ENCODE data around the gene MRGPRF. TPM values are rescaled to one million over a fixed set of nuclear protein-coding genes. Genes with fewer than 3 reads are reported as not detected.

Gene MRGPRF
- total RNA-seq, 1 experiment from 2014 or later: 0.35 TPM

DNA sequence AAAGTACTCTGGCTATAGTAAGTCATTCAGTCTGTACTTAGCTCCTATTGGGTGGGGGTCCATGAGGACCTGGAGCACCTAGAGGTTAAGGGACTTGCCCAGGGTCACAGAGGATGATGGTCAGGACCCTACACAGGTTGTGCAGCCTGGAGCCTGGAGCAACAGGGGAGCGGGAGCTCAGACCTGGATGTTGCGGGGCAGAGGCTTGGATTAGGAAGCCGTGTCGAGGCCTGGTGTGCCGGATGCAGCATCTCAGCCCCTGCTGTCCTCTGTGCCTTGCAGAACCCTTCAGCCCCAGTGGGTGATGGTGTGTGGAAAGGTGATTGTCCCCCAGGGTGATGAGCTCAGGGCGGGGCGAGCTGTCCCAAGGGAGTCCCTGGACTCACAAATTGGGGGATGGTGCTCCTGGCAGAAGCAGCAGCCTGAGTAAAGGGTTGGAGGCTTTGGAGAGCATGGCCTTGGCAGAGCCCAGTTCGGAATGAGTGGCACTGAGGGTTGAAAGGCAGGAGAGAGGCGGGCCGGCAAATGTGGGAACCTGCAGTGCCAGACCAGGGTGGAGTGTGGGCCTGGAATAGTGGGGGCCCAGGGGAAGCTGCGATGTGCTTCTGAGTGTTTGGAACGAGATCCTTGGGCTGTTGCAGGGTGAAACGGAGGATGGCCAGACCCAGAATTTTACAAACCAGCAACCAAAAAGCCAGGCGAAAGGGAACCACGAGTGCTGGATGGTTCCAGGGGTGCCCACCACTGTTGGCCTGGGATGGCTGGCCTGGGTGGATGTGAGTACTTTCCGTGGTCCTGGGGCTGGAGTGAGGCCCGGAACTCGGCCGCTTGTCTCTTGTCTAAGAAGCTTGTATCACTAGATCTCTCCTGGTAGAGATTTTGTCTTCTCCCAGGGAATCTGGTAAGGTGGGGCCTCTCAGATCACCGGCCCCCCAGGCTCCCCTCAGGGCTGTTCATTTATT, 38.6 kb upstream of the MRGPRF start:
- no TSS peak for BruUV-seq (replicated peaks)
- Histone ChIP-seq H3K36me3 (ENCODE audit: low read depth) (no peaks in the 10 kb centered on the region), H3K4me3 (no peak overlapping the region), H3K79me2 (ENCODE audit: low read depth) (peaks cover 20% of the 10 kb centered on the region), H3K4me2 (no peak overlapping the region), H3K27me3 (ENCODE audit: insufficient read depth, low read depth) (no peaks in the 10 kb centered on the region), H3F3A (ENCODE audit: insufficient read depth, low read depth) (peaks cover 7% of the 10 kb centered on the region; the same call in 1 of the 2 replicates), H3K27ac (no peak overlapping the region), H4K20me1 (ENCODE audit: insufficient read depth) (peaks cover 9% of the 10 kb centered on the region), H3K4me1 (replicated peaks; ENCODE audit: insufficient read depth) (peaks cover 7% of the 10 kb centered on the region), H2AFZ (no peak overlapping the region), H3K9me2 (ENCODE audit: insufficient read depth) (no peaks in the 10 kb centered on the region), H3K9me3 (ENCODE audit: insufficient read depth, low read depth) (no peaks in the 10 kb centered on the region)
- POLR2A ChIA-PET (ENCODE audit: unreplicated experiment): no interaction called here
- no peak for DNase-seq
- CTCF ChIA-PET: interaction anchor here (0.6 kb wide), 1 partner anchor 592 kb away, joined by 3 read pairs; no protein-coding TSS in a partner anchor
- intact Hi-C loops (cut with micrococcal nuclease; ENCODE audit: unreplicated experiment): no loop called here
- no peak for TF ChIP-seq EZH2 (IDR thresholded peaks at IDR 0.05; ENCODE audit: low read depth)
- TF ChIP-seq, protein P1, sequence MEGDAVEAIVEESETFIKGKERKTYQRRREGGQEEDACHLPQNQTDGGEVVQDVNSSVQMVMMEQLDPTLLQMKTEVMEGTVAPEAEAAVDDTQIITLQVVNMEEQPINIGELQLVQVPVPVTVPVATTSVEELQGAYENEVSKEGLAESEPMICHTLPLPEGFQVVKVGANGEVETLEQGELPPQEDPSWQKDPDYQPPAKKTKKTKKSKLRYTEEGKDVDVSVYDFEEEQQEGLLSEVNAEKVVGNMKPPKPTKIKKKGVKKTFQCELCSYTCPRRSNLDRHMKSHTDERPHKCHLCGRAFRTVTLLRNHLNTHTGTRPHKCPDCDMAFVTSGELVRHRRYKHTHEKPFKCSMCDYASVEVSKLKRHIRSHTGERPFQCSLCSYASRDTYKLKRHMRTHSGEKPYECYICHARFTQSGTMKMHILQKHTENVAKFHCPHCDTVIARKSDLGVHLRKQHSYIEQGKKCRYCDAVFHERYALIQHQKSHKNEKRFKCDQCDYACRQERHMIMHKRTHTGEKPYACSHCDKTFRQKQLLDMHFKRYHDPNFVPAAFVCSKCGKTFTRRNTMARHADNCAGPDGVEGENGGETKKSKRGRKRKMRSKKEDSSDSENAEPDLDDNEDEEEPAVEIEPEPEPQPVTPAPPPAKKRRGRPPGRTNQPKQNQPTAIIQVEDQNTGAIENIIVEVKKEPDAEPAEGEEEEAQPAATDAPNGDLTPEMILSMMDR (conservative IDR thresholded peaks at IDR 0.05): no peak

DNA sequence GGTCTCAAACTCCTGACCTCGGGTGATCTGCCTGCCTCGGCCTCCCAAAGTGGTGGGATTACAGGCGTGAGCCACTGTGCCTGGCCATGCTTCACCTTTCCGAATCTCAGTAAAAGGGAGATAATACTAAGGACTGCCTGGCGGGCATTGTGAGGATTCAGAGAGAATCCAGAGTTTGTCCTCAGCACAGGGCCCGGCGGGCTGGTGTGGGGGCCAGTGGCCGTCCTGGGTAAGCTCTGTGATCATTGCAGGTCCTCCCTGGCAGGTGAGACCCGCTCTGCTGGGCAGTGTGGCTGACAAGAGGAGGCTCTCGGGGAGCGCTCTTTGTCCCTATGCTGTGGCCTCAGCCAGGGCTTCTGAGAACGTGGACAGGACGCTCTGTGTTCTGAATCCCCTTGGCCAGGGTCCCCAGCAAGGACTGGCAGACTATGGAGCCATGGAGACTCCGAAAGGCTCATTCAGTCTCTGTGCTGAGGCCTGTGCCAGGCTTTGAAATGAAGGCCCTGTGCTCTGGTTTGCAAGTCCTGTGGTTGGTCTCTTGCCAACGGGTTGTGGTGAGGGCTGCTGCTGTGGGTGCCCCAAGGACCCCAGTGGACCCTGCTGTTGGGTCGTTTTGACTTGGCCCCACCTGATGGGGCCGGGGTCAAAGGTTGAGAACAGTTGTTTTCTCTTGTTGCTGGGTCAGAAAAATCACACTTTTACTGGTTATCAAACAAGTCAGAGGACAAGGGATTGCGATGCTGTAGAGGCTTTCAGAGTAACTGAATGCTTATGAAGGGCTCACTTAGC, 37.7 kb upstream of the MRGPRF start:
- no peak overlapping the region for H3K4me2 ChIP-seq
- no peak for TF ChIP-seq EZH2 (IDR thresholded peaks at IDR 0.05; ENCODE audit: low read depth)
- TF ChIP-seq, protein P1 (conservative IDR thresholded peaks at IDR 0.05): no peak
- H3K79me2 ChIP-seq (ENCODE audit: low read depth): peaks cover 20% of the 10 kb centered on the region
- peaks cover 9% of the 10 kb centered on the region for H4K20me1 ChIP-seq (ENCODE audit: insufficient read depth)
- ChIA-PET POLR2A (ENCODE audit: unreplicated experiment) (no interaction called here), CTCF (no interaction called here)
- H3K27ac ChIP-seq: no peak overlapping the region
- no peak overlapping the region for H3K4me3 ChIP-seq
- no peaks in the 10 kb centered on the region for H3K9me3 ChIP-seq (ENCODE audit: insufficient read depth, low read depth)
- H3F3A ChIP-seq (ENCODE audit: insufficient read depth, low read depth): peaks cover 7% of the 10 kb centered on the region; the same call in 1 of the 2 replicates
- no peak overlapping the region for H2AFZ ChIP-seq
- intact Hi-C loops (cut with micrococcal nuclease; ENCODE audit: unreplicated experiment): no loop called here
- no peak for DNase-seq
- peaks cover 7% of the 10 kb centered on the region for H3K4me1 ChIP-seq (replicated peaks; ENCODE audit: insufficient read depth)
- BruUV-seq (replicated peaks): no TSS peak
- H3K27me3 ChIP-seq (ENCODE audit: insufficient read depth, low read depth): no peaks in the 10 kb centered on the region
- no peaks in the 10 kb centered on the region for H3K36me3 ChIP-seq (ENCODE audit: low read depth)
- no peaks in the 10 kb centered on the region for H3K9me2 ChIP-seq (ENCODE audit: insufficient read depth)

DNA sequence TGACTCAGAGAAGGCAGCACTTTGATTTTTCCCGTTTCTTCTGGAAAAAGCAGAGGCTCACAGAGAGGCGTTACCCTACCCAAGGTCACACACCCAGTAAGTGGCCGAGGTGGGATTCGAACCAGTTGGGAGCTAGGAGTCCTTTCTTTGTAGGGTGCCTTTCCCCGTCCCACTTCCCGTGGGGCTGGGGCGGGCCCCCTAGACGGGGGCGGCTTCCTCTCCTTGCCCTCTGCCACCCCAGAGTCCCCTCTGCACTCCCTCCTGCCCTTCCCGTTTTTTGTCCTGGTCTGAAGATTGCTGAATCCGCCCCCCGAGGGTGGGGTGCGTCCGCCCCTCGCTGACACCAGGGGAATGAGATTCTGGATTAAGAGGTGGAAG, 36.4 kb upstream of the MRGPRF start:
- H2AFZ ChIP-seq: peak overlapping the region; percentile 90
- peak overlapping the region; percentile 91 for H3K4me2 ChIP-seq
- peaks cover 7% of the 10 kb centered on the region; the same call in 1 of the 2 replicates for H3F3A ChIP-seq (ENCODE audit: insufficient read depth, low read depth)
- POLR2A ChIA-PET (ENCODE audit: unreplicated experiment): no interaction called here
- H3K79me2 ChIP-seq (ENCODE audit: low read depth): peaks cover 20% of the 10 kb centered on the region
- peak overlapping the region; percentile 82 for H3K4me3 ChIP-seq
- H3K36me3 ChIP-seq (ENCODE audit: low read depth): no peaks in the 10 kb centered on the region
- no peaks in the 10 kb centered on the region for H3K9me2 ChIP-seq (ENCODE audit: insufficient read depth)
- peaks cover 10% of the 10 kb centered on the region for H3K4me1 ChIP-seq (replicated peaks; ENCODE audit: insufficient read depth)
- peaks cover 6% of the 10 kb centered on the region for H4K20me1 ChIP-seq (ENCODE audit: insufficient read depth)
- H3K27ac ChIP-seq: no peak overlapping the region
- H3K9me3 ChIP-seq (ENCODE audit: insufficient read depth, low read depth): no peaks in the 10 kb centered on the region
- TF ChIP-seq, protein P1 (conservative IDR thresholded peaks at IDR 0.05): no peak
- TF ChIP-seq EZH2 (IDR thresholded peaks at IDR 0.05; ENCODE audit: low read depth): no peak
- BruUV-seq (replicated peaks): no TSS peak
- CTCF ChIA-PET: no interaction called here
- no peak for DNase-seq
- intact Hi-C loops (cut with micrococcal nuclease; ENCODE audit: unreplicated experiment): no loop called here
- H3K27me3 ChIP-seq (ENCODE audit: insufficient read depth, low read depth): no peaks in the 10 kb centered on the region

Measured in PC-9 (cell line).